HG03175 (cell line): ENCODE results near the gene CCNB1.
"Not testable (repeated sequence)": the region's sequence is repeated elsewhere in the genome, so short reads cannot be mapped to it uniquely, and the experiment has no call there.

Experiments used
- ATAC-seq: cut with Tn5 transposase; IDR thresholded peaks from one replicate; pipeline ENCODE4 v1.9.1; 2021; ENCODE audit warnings: mild to moderate bottlenecking, moderate library complexity; ENCODE audit not compliant: unreplicated experiment

CCNB1 gene

GRCh38 chr5:69166686-69167492, at the start of gene CCNB1:
TSS of gene CCNB1 (plus strand) at chr5:69167150. CDS start at chr5:69167263, 113 bp downstream.
- ATAC-seq, result peak; percentile 99

- no peak for ATAC-seq
Observed at GRCh38 chr5:69129413-69129812, 37.5 kb upstream of the CCNB1 start.

GRCh38 chr5:69130241-69130640, 36.7 kb upstream of the CCNB1 start:
- ATAC-seq, result no peak

- no peak for ATAC-seq
Observed at GRCh38 chr5:69131304-69131703, 35.6 kb upstream of the CCNB1 start.

- no peak for ATAC-seq
Observed at GRCh38 chr5:69134126-69134525, 32.8 kb upstream of the CCNB1 start.

- peak; percentile 83 for ATAC-seq
Observed at GRCh38 chr5:69136293-69136692, 30.7 kb upstream of the CCNB1 start.

GRCh38 chr5:69137208-69137607, 29.7 kb upstream of the CCNB1 start:
- ATAC-seq, result not testable (repeated sequence)

GRCh38 chr5:69137807-69138206, 29.1 kb upstream of the CCNB1 start:
- no peak for ATAC-seq

- no peak for ATAC-seq
Observed at GRCh38 chr5:69138766-69139165, 28.2 kb upstream of the CCNB1 start.

GRCh38 chr5:69140239-69140638, 26.7 kb upstream of the CCNB1 start:
- not testable (repeated sequence) for ATAC-seq

GRCh38 chr5:69140827-69141226, 26.1 kb upstream of the CCNB1 start:
- no peak for ATAC-seq

GRCh38 chr5:69148576-69148975, 18.4 kb upstream of the CCNB1 start:
- ATAC-seq, result not testable (repeated sequence)

- ATAC-seq, result no peak
Observed at GRCh38 chr5:69148981-69149675, 17.8 kb upstream of the CCNB1 start.

- no peak for ATAC-seq
Observed at GRCh38 chr5:69149676-69150010, 17.3 kb upstream of the CCNB1 start.

GRCh38 chr5:69152731-69153130, 14.2 kb upstream of the CCNB1 start:
- ATAC-seq, result no peak

GRCh38 chr5:69156456-69156855, 10.5 kb upstream of the CCNB1 start:
- ATAC-seq, result no peak

GRCh38 chr5:69158039-69158438, 8.9 kb upstream of the CCNB1 start:
- no peak for ATAC-seq

- no peak for ATAC-seq
Observed at GRCh38 chr5:69160651-69161050, 6.3 kb upstream of the CCNB1 start.

GRCh38 chr5:69167493-69167855, 524 bp downstream of the CCNB1 start:
- ATAC-seq, result no peak

- ATAC-seq, result no peak
Observed at GRCh38 chr5:69167929-69168328, 979 bp downstream of the CCNB1 start.

- no peak for ATAC-seq
Observed at GRCh38 chr5:69170495-69170894, 3.5 kb downstream of the CCNB1 start.

- no peak for ATAC-seq
Observed at GRCh38 chr5:69170969-69171368, 4.0 kb downstream of the CCNB1 start.
